Measurements from ENCODE around the gene HS2ST1.
"Not testable (repeated sequence)": the region's sequence is repeated elsewhere in the genome, so short reads cannot be mapped to it uniquely, and the experiment has no call there.

DNA sequence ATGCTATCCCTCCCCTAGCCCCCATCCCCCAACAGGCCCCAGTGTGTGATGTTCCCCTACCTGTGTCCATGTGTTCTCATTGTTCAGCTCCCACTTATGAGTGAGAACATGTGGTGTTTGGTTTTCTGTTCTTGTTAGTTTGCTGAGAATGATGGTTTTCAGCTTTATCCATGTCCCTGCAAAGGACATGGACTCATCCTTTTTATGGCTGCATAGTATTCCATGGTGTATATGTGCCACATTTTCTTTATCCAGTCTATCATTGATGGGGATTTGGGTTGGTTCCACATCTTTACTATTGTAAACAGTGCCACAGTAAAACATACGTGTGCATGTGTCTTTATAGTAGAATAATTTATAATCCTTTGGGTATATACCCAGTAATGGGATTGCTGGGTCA is 152.3 kb downstream of the HS2ST1 start:
- TF ChIP-seq EZH2 (IDR thresholded peaks at IDR 0.05; ENCODE audit: insufficient read depth, poor library complexity, severe bottlenecking); EZH2phosphoT487 (IDR thresholded peaks at IDR 0.05; ENCODE audit: insufficient read depth, low read depth): not testable (repeated sequence)

Data from GM23248 (cell line).